Skeletal muscle tissue (tissue), 4 donors: ENCODE data around the gene NECAP2. TPM values are rescaled to one million over a fixed set of nuclear protein-coding genes. Genes with fewer than 3 reads are reported as not detected.
"Not testable (repeated sequence)": the region's sequence is repeated elsewhere in the genome, so short reads cannot be mapped to it uniquely, and the experiment has no call there.

Source experiments
- H3K27ac ChIP-seq: one replicate; pipeline ENCODE4 v1.7.0; 2013; ENCODE audit warnings: mild to moderate bottlenecking, low read depth, low read length, inconsistent platforms
- H3K27me3 ChIP-seq, 3 donors: one replicate each; pipeline ENCODE4 v1.7.0; 2013; ENCODE audit warnings: low read length in 3 of 3; ENCODE audit not compliant: control insufficient read depth in 3 of 3, insufficient read depth in 3 of 3
- H3K36me3 ChIP-seq, 3 donors: one replicate each; pipeline ENCODE4 v1.7.0; 2013; ENCODE audit warnings: low read length in 3 of 3; ENCODE audit not compliant: control insufficient read depth in 3 of 3, insufficient read depth in 3 of 3
- H3K4me1 ChIP-seq, 3 donors: one replicate each; pipeline ENCODE4 v1.7.0; 2013; ENCODE audit warnings: low read length in 3 of 3, mild to moderate bottlenecking in 3 of 3; ENCODE audit not compliant: control insufficient read depth in 3 of 3, insufficient read depth in 3 of 3
- H3K4me3 ChIP-seq, 3 donors: one replicate each; pipeline ENCODE4 v1.7.0; 2013; ENCODE audit warnings: low read length in 3 of 3
- H3K9ac ChIP-seq, 3 donors: one replicate each; pipeline ENCODE4 v1.7.0; 2013; ENCODE audit warnings: low read length in 3 of 3, mild to moderate bottlenecking in 3 of 3, moderate library complexity in 2 of 3, low read depth in 1 of 3
- H3K9me3 ChIP-seq, 3 donors: one replicate each; pipeline ENCODE4 v1.7.0; 2013; ENCODE audit warnings: low read length in 3 of 3; ENCODE audit not compliant: control insufficient read depth in 3 of 3
- total RNA-seq: library from RNA; depleted of rRNA; stranded (reverse); fragments of >200 nt; gene quantifications from one replicate; pipeline ENCODE4 v1.2.3, GENCODE V29; 2014
- donor health status: Osteomylitis.

Gene NECAP2
- total RNA-seq, 1 donor from 2014 or later = 40.2 TPM

DNA sequence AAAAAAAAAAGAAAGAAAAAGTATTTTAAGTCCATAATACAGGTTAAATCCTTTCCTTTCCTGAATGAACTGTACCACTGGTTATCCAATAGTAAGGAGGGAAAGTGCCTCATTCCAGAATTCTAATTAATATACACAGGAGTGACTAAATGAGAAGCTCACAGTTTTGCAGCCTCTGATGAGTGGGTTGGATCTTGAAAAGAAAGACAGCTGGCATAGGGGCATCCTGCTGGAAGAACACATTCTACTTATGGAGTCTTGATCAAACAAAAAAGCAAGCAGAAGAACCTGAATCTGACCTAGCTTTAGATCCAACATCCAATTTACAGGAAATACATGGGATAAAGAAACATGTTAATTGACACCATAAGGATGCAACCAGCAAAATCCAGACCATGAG lies 46.5 kb downstream of the NECAP2 start:
- peaks cover 8 to 23% (median 16%) of the 10 kb centered on the region in 3 donors for H3K36me3 ChIP-seq
- not testable (repeated sequence) for H3K27ac ChIP-seq, H3K4me3 ChIP-seq, H3K27me3 ChIP-seq, H3K4me1 ChIP-seq, H3K9me3 ChIP-seq, H3K9ac ChIP-seq

DNA sequence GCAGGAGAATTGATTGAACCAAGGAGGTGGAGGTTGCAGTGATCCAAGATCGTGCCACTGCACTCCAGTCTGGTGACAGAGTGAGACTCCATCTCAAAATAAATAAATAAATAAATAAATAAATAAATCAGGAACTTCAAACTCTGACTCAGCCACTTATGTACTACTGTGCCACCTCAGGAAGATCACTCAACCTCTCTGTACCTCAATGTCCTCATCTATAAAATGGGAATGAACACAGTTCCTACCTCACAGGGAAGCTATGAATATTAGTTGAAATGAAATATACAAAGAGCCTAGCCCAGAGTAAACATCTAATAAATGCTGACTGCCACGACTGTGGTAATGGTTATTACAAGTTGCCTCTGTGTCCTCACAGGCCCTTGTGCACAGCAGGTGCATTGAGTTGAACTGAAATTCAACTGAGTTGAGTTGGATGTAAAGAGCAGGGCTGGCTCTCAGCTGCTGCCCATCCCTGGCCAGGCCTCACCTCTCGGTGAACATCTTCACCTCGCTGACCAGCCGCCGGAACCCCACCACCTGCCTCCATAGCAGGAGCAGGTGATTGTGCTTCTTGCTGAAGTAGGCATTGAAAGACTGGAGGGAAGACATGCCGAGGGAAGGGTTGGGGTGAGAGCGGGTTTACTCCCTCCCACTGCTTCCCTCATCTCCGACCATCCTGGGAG lies 48.8 kb downstream of the NECAP2 start:
- not testable (repeated sequence) for H3K4me1 ChIP-seq, H3K9me3 ChIP-seq, H3K9ac ChIP-seq, H3K27ac ChIP-seq, H3K4me3 ChIP-seq, H3K27me3 ChIP-seq
- H3K36me3 ChIP-seq = peaks cover 8 to 21% (median 12%) of the 10 kb centered on the region in 3 donors

DNA sequence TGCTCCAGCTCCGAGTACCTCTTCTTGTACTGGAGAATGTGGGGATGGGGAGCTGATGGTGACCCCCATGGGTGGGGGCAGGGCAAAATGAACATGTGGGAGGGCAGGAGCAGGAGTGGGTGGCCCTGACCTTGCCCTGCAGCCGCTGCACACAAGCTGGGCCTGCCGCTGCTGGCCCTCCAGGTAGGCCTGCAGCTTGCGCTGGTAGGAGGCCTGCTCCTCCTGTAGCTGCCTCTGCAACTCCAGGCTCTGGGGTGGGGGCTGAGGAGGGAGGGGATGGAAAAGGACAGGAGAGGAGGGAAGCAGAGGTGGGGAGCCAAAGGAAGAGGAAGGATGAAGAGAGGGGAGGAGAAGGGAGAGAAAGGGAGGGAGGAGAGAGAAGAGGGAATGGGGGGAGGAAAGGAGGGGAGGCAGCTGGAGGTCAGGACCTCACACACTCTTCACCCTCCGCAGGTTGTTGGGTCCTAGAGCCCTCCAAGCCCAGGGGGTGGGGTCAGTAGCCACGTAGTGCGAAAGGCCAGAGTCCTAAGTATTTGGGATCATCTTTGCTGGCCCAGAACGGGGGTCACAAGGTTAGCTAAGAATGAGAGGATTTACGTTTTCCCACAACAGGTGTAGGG lies 50.6 kb downstream of the NECAP2 start:
- Histone ChIP-seq H3K4me3 (no peak overlapping the region), H3K27ac (no peak overlapping the region), H3K27me3 (no peaks in the 10 kb centered on the region), H3K36me3 (peaks cover 2 to 8% (median 2%) of the 10 kb centered on the region in 3 donors), H3K9me3 (no peaks in the 10 kb centered on the region), H3K9ac (no peak overlapping the region), H3K4me1 (no peaks in the 10 kb centered on the region)

DNA sequence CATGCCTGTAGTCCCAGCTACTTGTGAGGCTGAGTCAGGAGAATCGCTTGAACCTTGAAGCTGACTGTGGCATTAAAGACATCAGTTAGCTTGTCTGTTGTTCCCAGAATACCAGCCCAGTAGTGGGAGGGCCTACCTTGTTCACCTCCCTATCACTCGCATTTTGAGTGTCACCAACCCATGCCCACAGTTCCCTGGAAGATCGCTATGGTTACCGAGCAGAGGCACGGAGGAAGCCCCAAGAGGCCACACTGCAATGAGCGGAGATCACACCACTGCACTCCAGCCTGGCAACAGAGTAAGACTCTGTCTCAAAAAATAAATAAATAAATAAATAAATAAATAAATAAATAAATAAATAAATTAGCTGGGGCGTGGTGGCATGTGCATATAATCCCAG lies 52.4 kb downstream of the NECAP2 start:
- not testable (repeated sequence) for H3K9ac ChIP-seq

DNA sequence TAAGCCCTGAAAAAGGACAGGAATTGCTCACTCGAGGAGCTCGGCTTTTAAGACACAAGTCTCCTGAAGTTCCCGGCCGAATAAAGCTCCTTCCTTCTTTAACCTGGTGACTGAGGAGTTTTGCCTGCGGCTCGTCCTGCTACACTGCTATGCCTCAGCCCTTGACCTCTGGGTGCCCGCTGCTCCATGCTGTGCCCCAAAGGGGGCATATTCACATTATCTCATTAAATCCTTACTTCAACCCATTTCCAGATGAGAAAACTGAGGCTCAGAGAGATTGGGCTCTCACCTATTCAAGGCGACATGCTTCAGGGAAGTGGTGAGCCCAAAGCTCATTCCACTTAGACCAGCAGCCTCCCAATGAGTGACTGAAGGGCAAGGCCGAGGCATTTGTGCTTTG lies 53.2 kb downstream of the NECAP2 start:
- not testable (repeated sequence) for H3K9ac ChIP-seq, H3K36me3 ChIP-seq, H3K27ac ChIP-seq, H3K27me3 ChIP-seq, H3K4me1 ChIP-seq, H3K9me3 ChIP-seq, H3K4me3 ChIP-seq

More for the DNA sequence above, 52.4 kb downstream of the NECAP2 start:
- H3K27ac ChIP-seq, H3K4me1 ChIP-seq, H3K36me3 ChIP-seq, H3K9me3 ChIP-seq, H3K4me3 ChIP-seq, H3K27me3 ChIP-seq: not testable (repeated sequence)

DNA sequence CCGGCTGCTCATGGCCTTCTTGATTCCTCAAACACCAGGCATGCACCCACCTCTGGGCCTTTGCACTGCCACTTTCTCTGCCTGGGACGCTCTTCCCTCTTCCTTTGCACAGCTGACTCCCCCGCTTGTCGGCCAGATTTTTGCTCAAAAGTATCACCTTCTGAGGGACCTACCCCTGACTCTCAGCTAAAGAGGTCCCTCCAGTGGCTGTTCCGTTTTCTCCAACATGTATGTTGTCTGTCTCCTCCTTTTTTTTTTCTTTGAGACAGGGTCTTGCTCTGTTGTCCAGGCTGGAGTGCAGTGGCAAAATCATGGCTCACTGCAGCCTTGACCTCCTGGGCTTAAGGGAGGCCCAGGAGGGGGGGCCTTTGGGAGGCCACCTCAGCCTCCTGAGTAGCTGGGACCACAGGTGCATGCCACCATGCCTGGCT lies 57.0 kb downstream of the NECAP2 start:
- H3K4me1 ChIP-seq, H3K36me3 ChIP-seq, H3K4me3 ChIP-seq, H3K9ac ChIP-seq, H3K9me3 ChIP-seq, H3K27ac ChIP-seq, H3K27me3 ChIP-seq: not testable (repeated sequence)

DNA sequence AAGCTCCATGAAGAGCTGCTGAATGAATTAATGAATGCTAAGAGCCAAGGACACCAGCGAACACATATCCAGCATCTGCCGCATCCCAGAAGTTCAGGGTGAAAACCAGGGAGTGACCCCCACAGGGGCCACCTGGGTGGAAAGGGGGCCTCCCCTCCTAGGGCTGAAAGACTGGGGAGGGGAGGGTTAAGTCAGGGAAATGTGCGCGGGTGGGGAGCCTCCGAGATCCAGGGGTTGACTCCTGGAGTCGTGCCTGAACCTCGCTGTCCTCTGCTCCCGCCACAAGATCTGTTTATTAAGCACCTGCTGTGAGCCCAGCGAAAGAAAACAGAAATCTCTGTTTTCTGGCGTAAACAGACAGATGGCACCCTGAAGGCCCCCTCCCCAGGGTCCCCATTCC lies 57.5 kb downstream of the NECAP2 start:
- H3K27ac ChIP-seq = not testable (repeated sequence)

DNA sequence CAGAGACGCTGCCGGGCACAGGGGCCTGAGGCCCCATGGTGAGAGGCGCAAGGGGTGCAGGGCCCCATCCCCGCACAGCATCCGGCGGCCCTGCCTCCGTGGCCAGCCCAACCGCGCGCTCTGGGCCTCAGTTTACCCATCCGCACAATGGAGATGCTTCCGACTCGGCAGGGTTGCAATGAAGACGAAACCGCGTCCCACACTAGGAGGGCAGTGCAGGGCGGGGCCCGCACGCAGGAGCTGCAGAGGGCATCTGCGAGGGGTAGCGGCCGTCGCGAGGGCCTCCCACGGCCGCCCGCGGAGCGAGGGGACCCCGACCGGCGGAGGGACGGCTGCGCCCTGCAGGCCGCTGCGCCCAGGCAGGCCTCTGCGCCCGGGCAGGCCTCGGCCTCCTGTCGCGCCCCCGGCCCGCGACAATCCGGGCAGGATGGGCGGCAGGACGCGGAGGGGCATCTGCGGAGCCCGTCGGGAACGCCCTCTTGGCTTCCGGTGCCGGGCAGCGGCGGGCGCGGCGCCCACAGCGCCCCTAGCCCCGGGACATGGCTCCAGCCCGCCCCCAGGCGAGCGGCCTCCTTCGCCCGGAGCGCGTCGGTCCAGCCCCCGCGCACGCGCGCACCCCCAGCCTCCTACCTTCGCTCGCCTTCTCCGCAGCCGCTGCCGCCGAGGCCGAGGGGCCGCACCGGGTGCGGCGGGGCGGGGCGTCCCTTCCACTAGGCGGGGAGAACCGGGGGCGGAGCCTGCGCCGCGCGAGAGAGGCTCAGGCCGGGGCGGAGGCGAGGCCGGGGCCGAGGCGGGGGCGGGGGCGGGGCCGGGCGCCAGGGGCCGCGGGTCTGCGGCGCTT lies 58.3 kb downstream of the NECAP2 start:
- Histone ChIP-seq H3K4me3 (peak overlapping the region; percentile 89 to 91 (median 90)), H3K9me3 (no peaks in the 10 kb centered on the region), H3K27me3 (no peaks in the 10 kb centered on the region), H3K36me3 (no peaks in the 10 kb centered on the region), H3K27ac (peak overlapping the region; percentile 40), H3K4me1 (peaks cover 0 to 7% (median 6%) of the 10 kb centered on the region in 3 donors), H3K9ac (peak overlapping the region; percentile 83 to 91 (median 85))

More for the DNA sequence above, 57.5 kb downstream of the NECAP2 start:
- not testable (repeated sequence) for H3K4me1 ChIP-seq, H3K4me3 ChIP-seq, H3K9me3 ChIP-seq, H3K27me3 ChIP-seq, H3K36me3 ChIP-seq, H3K9ac ChIP-seq

DNA sequence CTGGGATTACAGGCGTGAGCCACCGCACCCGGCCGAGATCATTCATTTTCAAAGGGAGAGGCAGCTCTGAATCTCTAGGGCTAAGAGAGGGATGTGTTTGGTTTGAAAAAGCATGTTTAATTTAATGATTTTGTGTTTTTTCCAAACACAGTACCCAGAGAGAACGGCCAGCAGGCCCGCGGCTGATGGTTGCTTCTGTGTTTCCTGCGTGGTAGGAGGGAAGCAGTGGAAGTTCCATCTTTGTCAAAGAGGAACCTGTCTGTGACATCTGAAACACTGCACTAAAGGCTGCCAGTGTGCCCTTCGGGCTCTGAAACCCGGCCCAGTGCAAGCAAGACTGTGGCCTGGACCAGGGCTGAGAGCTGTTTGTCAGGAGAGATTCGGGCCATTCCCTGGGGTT lies 59.9 kb downstream of the NECAP2 start:
- not testable (repeated sequence) for H3K9ac ChIP-seq, H3K36me3 ChIP-seq, H3K27me3 ChIP-seq, H3K27ac ChIP-seq, H3K9me3 ChIP-seq, H3K4me3 ChIP-seq, H3K4me1 ChIP-seq

DNA sequence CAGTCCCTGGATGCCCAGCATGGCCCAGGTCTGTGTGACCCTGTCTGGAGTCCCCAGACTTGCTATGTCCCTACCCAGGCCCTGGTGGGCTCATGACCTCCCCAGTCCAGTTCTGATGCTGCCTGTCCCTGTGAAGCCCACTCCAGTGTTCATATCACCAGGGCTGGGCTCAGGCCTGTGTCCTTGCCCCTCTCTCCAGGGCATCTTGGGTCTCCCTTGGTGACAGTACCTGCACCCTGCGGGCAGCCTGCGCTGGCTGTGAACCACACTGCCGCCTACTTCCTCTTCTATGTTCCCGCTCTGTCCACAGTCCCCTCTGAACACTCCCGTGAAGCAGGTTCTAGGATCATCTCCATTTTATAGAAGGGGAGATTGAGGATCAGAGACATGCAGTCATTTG lies 60.5 kb downstream of the NECAP2 start:
- not testable (repeated sequence) for H3K9me3 ChIP-seq, H3K27ac ChIP-seq, H3K9ac ChIP-seq

More for the DNA sequence above, 60.5 kb downstream of the NECAP2 start:
- not testable (repeated sequence) for H3K4me1 ChIP-seq, H3K4me3 ChIP-seq, H3K27me3 ChIP-seq, H3K36me3 ChIP-seq
